ENCODE data around the gene RMP24.
"Not testable (repeated sequence)": the region's sequence is repeated elsewhere in the genome, so short reads cannot be mapped to it uniquely, and the experiment has no call there.

The RMP24 gene

DNA sequence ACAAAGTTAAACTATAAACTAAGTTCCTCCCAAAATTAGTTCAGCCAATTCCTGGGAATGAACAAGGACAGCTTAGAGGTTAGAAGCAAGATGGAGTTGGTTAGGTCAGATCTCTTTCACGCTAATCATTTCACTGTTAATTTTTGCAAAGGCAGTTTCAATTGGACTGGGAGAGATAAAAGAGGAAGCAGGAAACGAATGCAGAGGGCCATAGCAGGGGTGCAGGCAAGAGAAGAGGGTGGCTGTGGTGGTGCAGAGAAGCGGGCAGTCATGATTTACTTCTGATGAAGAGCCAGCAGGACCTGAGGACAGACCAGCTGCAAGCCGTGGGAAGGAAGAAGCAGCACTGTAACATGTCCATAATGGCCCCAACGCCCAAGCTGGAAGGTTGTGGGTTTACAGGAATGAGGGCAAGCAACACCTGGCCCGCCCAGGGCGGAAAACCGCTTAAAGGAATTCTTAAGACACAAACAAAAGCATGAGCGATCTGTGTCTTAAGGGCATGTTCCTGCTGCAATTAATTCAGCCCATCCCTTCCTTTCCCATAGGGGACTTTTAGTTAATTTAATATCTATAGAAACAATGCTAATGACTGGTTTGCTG, 4.1 kb upstream of the RMP24 start:
- no peak for DNase-seq (ENCODE audit: low read depth)

DNA sequence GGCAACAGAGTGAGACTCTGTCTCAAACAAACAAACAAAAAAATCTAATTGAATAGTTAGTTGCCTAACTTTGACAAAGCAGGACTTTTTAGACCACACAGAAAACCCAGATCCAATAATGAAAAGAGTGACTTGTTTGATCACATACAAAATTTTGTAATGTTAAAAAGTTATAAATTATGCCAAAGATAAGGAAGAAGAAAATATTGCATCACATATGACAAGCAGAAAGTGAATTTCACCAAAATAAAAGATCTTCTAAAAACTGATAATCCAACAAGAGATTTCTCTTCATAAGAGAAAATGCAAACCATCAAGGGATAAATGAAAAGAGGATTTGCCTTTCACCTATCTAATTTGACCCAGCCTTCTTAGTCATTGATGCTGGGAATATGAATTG, 2.8 kb upstream of the RMP24 start:
- DNase-seq (ENCODE audit: low read depth) = no peak

DNA sequence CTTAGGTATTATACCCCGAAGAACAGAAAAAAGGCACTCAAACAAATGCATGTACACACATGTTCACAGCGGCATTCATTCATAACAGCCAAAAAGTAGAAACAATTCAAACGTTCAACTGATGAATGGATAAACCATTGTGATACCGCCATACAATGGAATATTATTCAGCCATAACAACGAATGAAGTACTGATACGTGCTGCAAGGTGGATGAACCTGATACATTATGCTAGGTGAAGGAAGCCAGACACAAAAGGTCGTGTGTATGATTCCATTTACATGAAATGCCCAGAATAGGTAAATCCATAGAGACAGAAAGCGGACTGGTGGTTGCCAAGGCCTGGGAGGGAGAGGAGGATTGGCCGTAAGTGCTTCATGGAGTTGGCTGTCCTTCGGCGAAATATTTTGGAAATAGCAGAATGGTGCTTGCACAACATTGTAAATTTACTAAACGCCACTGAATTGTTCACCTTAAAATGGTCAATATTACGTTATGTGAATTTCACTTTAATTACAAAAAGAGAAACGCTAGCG, 750 bp upstream of the RMP24 start:
- no peak for DNase-seq (ENCODE audit: low read depth)

DNA sequence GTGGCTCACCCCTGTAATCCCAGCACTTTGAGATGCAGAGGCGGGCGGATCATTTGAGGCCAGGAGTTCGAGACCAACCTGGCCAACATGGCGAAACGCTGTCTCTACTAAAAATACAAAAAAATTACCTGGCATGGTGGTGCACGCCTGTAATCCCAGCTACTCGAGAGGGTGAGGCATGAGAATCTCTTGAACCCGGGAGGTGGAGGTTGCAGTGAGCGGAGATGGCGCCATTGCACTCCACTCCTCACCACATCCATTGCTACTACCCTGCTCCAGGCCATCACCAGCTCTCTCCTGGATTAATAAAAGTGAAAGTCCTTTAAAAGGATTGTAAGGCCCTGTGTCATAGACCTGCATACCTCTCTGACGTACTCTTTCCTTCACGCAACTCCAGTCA, 1.2 kb downstream of the RMP24 start:
- DNase-seq (ENCODE audit: low read depth) = no peak

DNA sequence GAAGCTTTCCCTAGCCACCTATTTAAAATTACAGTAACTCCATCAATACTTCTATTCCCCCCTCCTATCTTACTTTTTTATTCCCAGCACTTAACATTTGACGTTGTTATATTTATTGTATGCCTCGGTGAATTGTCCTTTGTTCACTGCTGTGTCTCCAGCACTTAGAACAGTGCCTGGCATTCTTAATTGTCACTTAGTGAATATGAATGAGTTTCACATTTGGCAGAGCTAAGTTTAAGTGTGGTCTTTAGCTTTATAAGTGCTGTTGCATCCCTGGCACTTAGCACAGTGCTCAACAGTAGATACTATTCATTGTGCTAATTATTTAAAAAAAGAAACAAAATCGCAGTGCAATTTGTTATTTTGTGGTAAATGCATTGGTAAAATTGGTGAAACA, 1.7 kb downstream of the RMP24 start:
- no peak for DNase-seq (ENCODE audit: low read depth)

DNA sequence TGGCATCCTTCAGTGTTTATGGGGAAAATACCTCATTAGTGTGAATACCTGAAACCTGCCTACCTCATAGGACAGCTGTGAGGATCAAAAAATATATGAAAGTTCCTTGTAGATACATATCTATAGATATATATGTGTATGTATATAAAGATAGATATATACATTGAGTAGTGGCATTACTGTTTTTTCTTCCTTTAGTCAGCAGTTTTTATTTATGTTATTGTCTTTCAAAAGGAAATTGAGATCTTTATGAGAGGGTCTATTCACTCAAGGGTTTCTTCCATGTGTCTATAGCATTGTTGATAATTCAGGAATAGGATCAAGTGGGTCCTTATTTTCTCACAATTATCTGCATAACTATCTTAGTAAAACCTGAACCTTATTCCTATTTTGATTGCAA, 6.6 kb downstream of the RMP24 start:
- DNase-seq (ENCODE audit: low read depth) = no peak

DNA sequence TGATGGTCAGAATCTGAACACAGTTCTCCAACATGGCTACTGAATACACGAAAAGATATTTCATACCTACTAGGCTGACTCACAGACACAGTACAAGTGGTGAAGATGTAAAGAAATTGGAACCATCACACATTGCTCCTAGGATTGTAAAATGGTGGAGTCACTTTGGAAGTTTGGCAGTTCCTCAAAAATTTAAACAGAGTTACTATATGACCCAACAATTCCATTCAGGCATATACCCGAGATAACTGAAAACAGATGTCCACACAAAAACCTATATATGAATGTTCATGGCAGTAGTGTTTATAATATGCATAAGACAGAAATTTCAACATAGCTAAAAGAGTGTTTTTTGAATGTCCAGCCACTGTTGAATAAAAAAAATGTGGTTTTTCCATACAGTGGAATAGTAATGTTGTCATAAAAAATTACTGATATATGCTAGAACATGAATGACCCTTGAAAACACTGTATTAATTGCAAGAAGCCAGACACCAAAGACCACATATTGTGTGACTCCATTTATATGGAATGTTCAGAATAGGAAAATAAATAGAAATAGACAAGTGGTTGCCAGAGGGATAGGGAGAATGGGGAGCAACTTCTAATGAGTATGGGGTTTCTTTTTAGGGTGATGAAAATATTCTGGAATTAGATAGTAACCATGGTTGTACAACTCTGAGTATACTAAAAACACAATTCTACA, 10.1 kb downstream of the RMP24 start:
- DNase-seq (ENCODE audit: low read depth) = no peak

DNA sequence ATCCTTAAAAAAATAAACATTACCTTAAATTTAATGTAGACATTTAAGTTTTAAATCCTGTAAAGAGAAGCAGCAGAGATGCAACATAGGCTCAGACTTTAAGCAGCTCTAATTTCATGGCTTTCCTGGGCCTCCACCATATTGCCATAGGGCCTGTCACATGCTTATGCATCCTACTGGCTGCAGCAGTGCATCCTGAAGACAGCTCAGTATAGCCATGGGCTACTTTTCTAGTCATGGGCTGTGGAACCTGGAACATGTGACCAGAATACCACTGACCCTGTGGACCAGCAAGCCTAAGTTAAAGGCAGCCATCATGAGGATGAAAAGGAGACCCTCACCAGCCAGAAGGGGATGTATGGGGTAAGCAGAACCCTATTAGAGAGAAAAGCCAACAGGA, 10.7 kb downstream of the RMP24 start:
- DNase-seq (ENCODE audit: low read depth) = no peak

DNA sequence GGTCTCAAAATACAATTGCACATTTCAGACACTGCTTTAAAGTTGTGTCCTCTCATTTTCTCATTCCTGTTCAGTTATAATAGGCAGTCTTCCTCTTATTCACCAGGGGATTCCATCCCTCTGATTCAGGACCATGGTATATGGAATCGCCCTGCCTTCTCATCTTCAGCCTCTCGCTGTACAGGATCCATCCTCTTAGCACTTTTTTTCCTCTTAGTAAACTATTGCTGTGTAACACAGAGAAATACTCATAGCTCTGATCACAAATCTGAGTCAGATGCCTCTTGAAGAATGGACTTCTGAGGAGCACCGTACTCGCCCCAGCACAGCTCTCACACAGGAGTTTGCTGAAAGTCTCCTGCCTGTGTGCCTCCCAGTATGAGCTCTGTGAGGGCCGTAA, 11.3 kb downstream of the RMP24 start:
- peak; percentile 8 for DNase-seq (ENCODE audit: low read depth)

DNA sequence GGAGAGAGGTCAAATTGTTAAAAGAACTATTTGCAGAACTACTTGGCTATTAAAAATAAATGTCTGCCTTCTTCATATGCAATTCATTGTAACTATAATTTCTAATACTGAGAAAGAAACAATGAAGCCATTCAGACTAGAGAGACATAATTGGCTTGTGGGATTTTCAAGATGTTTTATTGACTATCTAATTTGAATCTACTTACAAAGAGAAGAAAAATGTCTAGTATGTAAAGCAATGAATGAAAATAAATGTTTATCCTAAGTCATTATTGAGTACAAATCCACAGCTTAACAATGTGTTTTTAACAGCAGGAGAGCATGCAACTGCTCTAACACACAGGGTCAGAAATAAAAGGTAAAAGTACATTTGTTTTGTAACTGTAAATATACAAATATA, 19.2 kb downstream of the RMP24 start:
- no peak for DNase-seq (ENCODE audit: low read depth)

DNA sequence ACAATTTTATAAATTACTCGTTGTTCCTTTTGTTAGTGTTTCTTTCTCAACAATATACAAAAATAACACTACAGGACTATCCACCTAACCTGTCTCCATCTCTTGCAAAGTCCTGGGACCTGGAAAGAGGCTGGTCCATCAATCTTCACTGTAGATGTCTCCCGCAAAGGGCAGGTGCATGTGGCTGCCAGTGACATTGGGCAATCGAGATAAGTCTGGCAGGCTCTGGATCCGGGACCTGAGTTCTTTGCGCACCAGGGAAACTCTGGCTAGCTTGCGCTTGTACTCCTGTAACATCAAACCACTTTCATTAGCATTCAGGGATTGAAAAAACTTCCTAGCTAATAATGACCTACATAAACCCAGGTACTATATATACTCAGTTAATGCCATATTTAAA, 20.5 kb downstream of the RMP24 start:
- no peak for DNase-seq (ENCODE audit: low read depth)

DNA sequence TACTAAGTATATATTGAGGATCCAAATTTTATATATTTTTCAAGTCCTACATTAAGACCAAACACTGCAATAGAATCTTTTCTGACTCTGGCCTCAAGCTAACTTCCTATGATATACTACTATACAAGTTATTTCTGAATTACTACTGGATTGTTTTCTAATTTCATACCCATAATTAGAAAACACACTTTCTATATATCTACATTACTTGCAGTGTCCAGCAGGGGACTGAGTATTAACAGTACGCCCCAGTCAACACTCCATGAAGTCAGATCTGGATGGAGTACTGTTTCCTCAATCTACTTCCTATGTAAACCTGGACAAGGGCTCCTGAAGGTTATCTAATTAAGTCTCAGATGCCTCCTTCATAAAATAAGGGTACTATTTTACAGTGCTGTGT, 26.5 kb downstream of the RMP24 start:
- no peak for DNase-seq (ENCODE audit: low read depth)

DNA sequence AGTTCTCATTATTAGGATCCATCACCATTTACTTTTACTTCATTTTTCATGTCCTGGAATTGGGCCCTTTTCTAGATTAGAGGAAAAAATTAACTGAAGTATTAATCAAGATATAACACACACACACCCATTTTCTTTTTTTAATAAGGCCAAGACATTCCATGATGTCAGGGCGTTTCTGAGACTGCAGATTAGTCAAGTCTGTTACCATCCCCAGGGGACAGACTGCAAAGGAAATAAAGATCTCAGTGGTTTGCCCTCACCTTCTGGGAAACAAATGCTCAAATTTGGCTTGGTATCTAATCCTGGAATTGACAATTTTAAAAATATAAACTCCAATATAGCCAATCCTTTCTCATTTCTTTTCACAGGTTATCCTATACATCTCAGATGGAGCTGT, 27.4 kb downstream of the RMP24 start:
- DNase-seq (ENCODE audit: low read depth) = peak; percentile 9

DNA sequence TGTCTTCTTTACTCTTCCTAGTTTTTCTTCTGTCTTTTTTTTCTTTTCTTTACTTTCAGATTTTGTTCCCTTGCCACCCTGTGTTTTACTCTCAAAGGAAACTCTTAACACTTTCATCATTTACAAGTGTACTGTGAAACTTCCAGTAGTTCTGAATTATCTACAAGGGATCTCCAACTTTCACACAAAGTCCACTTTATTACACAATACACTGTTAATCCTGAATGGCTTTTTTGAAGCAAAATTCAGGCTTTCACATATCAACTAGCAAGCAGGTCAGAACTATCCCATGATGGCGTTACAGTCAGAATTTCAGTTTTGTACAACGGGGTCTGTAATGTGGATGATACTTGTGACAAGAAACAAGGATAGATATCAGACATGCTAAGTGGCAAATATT, 34.5 kb downstream of the RMP24 start:
- no peak for DNase-seq (ENCODE audit: low read depth)

DNA sequence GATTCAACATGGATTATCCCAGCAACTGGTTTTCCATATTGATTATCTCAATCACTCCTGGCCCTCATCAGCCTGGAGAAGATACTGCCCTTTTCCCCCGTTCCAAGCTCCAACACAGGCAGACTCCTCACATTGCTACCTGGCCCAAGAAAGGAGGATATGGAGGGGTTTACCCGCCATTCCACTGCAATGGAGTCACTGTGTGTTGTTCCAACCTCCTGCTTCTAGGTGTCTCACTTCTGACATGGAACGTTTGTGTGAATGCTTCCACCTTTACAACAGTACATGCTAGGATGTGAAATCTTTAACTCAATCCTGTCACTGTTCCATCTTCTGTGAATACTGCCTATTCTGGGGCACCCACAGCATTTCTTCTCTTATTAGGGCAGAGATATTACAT, 36.7 kb downstream of the RMP24 start:
- DNase-seq (ENCODE audit: low read depth) = no peak

DNA sequence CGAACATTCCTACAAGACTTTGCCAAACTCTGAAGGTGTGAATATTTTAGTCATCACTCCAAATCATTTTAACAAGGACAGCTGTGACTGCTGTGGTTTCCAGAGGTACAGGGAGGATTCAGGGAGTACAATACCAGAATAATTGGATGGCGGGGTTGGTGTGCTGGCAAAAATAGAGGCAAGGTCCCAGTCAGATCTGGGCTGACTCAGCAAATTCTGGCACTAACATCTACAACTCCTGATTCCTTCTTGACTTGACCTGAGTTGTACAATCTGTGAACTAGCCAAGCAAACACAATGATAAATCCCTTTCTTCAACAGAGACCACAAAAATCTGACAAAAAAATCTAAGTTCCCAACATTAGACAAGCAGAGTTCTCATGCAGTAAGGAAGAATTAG, 40.4 kb downstream of the RMP24 start:
- no peak for DNase-seq (ENCODE audit: low read depth)

DNA sequence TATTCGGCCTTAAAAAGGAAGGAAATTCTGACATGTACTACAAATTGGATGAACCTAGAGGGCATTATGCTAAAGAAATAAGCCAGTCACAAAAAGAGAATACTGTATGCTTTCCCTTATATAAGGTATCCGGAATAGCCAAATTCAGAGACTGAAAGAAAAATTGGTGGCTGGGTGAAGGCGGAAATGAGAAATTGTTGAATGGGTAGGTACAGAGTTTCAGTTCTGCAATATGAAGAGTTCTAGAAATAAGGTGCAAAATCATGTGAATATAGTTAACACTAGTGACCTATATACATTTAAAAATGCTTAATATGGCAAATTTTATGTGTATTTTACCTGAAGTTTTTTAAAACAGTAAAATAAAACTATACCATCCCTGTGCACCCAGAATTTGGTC, 43.1 kb downstream of the RMP24 start:
- no peak for DNase-seq (ENCODE audit: low read depth)

DNA sequence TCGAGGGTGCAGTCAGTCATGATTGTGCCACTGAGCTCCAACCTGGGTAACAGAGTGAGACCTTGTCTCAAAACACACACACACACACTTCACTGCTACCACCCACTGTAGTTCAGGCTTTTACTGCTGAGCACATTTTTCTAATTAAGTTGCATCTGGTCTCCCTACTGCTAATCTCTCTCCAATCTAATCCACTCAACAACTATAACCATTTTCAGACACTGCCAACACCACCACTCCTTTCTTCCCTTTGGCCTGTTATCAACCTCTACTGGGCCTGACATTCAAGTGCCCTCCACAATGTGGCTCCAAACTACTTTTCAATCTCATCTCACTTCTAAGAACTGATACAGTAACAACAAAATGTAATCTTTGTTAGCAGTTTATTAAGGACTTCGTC, 44.8 kb downstream of the RMP24 start:
- no peak for DNase-seq (ENCODE audit: low read depth)

DNA sequence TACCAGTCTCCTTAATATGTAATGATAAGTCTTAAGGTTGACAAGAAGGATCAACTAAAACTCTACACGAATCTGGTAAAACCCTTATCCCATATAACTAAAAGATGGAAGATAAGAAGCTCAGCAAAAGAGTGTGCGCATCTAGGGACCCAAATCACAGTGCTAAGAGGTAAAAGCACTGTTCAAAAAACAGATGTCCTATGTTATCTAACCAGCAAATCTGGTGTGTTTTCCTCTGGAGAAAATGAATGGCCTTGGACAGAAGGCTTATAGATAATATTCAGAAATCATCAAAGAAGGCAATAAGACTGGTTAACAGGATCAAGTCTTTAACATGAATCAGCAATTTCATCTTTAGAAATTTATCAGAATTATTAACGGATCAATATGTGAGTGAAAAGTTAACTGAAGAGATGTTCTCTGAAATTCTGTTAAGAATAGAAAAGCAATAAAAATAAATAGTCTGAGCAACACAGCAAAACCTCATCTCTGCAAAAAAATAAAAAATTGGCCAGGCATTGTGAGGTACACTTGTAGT, 47.8 kb downstream of the RMP24 start:
- DNase-seq (ENCODE audit: low read depth) = no peak

DNA sequence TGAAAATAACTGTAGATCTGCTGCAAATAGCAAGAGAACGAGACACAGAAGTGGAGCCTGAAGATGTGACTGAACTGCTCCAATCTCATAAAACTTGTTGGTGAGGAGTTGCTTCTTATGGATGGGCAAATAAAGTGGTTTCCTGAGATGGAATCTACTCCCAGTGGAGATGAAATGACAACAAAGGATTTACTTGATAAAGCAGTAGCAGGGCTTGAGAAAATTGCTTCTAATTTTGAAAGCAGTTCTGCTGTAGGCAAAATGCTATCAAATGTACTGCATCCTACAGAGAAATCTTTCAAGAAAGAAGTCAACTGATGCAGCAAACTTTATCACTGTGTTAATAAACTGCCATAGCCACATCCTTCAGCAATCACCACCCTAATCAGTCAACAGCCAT, 50.9 kb downstream of the RMP24 start:
- DNase-seq (ENCODE audit: low read depth) = no peak

DNA sequence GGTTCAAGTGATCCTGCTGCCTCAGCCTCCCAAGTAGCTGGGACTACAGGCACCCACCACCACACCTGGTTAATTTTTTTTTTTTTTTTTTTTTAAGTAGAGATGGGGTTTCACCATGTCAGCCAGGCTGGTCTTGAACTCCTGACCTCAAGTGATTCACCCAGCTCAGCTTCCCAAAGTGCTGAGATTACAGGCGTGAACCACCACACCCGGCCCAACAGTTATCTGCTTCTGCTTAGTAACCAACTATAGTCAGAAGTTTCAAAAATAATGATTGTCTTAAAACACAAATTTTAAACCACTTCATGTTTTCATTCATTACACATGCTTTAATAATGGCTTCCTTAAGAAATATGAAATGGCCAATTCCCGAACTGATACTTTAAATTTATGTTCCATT, 51.8 kb downstream of the RMP24 start:
- not testable (repeated sequence) for DNase-seq (ENCODE audit: low read depth)

DNA sequence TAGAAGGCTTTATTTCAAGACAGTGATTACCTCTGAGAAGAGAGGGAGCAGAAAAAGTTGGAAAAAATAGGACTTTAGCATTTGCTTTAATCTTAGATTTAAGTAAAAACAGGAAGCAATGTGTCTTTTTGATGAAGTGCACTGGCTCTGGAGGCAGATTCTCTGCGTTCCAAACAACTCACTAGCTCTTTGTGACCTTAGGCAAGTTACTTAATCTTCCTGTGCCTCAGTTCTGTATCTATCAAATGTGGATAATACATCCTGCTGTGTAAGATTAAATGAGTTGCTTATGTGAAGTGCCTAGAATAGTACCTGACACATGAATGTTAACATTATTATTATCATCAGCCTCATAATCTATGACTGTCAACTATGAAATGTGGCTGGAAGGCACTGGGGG, 52.5 kb downstream of the RMP24 start:
- no peak for DNase-seq (ENCODE audit: low read depth)

DNA sequence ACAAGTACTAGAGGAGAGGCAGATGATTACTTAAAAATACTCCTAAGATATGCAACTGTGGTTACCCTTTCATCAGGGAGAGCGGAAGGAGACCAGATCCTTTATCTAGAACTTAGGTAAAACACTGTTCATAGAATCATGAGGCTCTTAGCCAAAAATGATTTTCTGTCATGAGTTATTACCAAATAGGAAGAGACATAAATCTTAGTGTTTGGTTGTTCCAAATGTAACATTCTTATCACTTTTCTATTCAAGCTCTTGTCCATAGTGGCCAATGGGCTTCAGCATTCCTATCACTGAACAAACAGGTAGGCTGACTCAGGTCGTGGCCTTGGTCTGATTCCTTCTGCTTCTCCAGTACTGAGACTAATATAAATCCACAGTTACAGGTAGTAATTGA, 56.4 kb downstream of the RMP24 start:
- DNase-seq (ENCODE audit: low read depth) = no peak
